DOHH2 (cell line): ENCODE results near the gene C10orf143.

Source experiments
- CTCF ChIP-seq: fragments of 200-600 bp; sonication (generic); IDR thresholded peaks from one replicate; pipeline ENCODE4 v1.5.1; 2014; ENCODE audit warnings: antibody characterized with exemption, mild to moderate bottlenecking, low read depth, low read length; ENCODE audit not compliant: poor library complexity, severe bottlenecking
- EZH2phosphoT487 ChIP-seq: fragments of 200-600 bp; sonication (generic); IDR thresholded peaks from 2 replicates; pipeline ENCODE4 v1.6.1; 2017; ENCODE audit warnings: borderline replicate concordance, mild to moderate bottlenecking, antibody characterized with exemption, low read length, moderate library complexity, mixed read lengths

GRCh38 chr10:130024779-130025325 lies 85.8 kb downstream of the C10orf143 start:
- no peak for TF ChIP-seq CTCF
- TF ChIP-seq EZH2phosphoT487: no peak
